Measurements from ENCODE around the gene RABEP1. TPM values are rescaled to one million over a fixed set of nuclear protein-coding genes. Genes with fewer than 3 reads are reported as not detected.

Gene RABEP1
- polyA plus RNA-seq, 1 donor from 2014 or later = 67.0 TPM

DNA sequence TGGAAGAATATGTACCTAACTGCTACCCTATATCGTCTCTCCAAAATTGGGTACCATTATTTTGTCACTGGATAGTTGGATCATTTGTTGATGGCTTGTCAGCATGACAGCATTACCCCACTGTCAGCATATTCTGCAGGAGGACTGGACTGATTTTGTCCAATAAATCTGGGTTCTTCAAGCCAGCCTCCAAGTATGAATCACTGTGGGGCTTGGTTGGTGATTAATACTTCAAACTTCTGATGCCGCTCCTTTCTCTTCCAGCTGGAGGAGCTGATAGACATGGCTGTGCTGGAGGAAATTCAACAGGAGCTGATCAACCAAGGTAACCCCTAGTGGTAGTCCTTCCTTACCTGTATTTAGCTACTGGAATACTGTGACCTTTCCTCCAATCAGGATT, 140.4 kb downstream of the RABEP1 start:
- no peaks in the 10 kb centered on the region for H3K9me2 ChIP-seq (ENCODE audit: insufficient read depth, low read length)
- H2AFZ ChIP-seq (ENCODE audit: low read depth, low read length) = no peak overlapping the region
- H3K27ac ChIP-seq (ENCODE audit: low read length) = no peak overlapping the region
- H3K79me2 ChIP-seq (replicated peaks; ENCODE audit: insufficient read depth, low read length) = peaks cover 52% of the 10 kb centered on the region
- no peak overlapping the region for H3K4me3 ChIP-seq (ENCODE audit: low read length)
- TF ChIP-seq RAD21 (conservative IDR thresholded peaks at IDR 0.05) (no peak), EZH2 (IDR thresholded peaks at IDR 0.05; ENCODE audit: borderline replicate concordance, insufficient read depth, low read length, poor library complexity, severe bottlenecking) (no peak), MXI1 (conservative IDR thresholded peaks at IDR 0.05; ENCODE audit: poor library complexity, severe bottlenecking) (no peak), EP300 (conservative IDR thresholded peaks at IDR 0.05; ENCODE audit: poor library complexity, severe bottlenecking) (no peak), SMC3 (conservative IDR thresholded peaks at IDR 0.05; ENCODE audit: poor library complexity) (no peak), POLR2AphosphoS5 (IDR thresholded peaks at IDR 0.05) (no peak)
- TF ChIP-seq, protein P1, sequence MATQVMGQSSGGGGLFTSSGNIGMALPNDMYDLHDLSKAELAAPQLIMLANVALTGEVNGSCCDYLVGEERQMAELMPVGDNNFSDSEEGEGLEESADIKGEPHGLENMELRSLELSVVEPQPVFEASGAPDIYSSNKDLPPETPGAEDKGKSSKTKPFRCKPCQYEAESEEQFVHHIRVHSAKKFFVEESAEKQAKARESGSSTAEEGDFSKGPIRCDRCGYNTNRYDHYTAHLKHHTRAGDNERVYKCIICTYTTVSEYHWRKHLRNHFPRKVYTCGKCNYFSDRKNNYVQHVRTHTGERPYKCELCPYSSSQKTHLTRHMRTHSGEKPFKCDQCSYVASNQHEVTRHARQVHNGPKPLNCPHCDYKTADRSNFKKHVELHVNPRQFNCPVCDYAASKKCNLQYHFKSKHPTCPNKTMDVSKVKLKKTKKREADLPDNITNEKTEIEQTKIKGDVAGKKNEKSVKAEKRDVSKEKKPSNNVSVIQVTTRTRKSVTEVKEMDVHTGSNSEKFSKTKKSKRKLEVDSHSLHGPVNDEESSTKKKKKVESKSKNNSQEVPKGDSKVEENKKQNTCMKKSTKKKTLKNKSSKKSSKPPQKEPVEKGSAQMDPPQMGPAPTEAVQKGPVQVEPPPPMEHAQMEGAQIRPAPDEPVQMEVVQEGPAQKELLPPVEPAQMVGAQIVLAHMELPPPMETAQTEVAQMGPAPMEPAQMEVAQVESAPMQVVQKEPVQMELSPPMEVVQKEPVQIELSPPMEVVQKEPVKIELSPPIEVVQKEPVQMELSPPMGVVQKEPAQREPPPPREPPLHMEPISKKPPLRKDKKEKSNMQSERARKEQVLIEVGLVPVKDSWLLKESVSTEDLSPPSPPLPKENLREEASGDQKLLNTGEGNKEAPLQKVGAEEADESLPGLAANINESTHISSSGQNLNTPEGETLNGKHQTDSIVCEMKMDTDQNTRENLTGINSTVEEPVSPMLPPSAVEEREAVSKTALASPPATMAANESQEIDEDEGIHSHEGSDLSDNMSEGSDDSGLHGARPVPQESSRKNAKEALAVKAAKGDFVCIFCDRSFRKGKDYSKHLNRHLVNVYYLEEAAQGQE (IDR thresholded peaks at IDR 0.05; ENCODE audit: borderline replicate concordance) = no peak
- TF ChIP-seq, protein P2, sequence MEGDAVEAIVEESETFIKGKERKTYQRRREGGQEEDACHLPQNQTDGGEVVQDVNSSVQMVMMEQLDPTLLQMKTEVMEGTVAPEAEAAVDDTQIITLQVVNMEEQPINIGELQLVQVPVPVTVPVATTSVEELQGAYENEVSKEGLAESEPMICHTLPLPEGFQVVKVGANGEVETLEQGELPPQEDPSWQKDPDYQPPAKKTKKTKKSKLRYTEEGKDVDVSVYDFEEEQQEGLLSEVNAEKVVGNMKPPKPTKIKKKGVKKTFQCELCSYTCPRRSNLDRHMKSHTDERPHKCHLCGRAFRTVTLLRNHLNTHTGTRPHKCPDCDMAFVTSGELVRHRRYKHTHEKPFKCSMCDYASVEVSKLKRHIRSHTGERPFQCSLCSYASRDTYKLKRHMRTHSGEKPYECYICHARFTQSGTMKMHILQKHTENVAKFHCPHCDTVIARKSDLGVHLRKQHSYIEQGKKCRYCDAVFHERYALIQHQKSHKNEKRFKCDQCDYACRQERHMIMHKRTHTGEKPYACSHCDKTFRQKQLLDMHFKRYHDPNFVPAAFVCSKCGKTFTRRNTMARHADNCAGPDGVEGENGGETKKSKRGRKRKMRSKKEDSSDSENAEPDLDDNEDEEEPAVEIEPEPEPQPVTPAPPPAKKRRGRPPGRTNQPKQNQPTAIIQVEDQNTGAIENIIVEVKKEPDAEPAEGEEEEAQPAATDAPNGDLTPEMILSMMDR (IDR thresholded peaks at IDR 0.05; ENCODE audit: poor library complexity, severe bottlenecking) = no peak
- H3K27me3 ChIP-seq (ENCODE audit: insufficient read depth, low read depth, low read length) = no peaks in the 10 kb centered on the region
- H4K20me1 ChIP-seq (ENCODE audit: insufficient read depth) = no peaks in the 10 kb centered on the region
- no peaks in the 10 kb centered on the region for H3K36me3 ChIP-seq (ENCODE audit: insufficient read depth, low read length)
- H3K4me2 ChIP-seq (ENCODE audit: low read length) = no peak overlapping the region
- H3F3A ChIP-seq (ENCODE audit: insufficient read depth, low read length, poor library complexity, severe bottlenecking) = no peaks in the 10 kb centered on the region
- H3K9ac ChIP-seq (ENCODE audit: low read length) = no peak overlapping the region
- no peaks in the 10 kb centered on the region for H3K9me3 ChIP-seq (ENCODE audit: low read length)

DNA sequence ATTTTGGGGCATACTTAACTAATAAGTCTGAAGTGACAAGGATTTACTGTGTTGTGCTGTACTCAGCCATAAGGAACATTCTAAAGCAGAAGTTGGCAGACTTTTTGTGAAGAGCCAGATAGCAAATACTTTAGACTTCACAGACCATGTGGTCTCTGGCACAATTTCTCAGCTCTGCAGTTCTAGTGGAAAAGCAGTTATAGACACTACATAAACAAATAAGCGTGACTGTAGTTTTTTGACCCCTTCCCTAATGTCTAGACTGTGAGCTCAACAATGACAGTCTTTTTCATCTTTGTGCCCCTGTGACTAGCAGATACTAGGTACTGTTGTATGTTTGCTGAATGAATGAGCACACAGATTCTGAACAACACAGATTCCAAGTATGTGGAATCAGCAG, 142.8 kb downstream of the RABEP1 start:
- no peaks in the 10 kb centered on the region for H3K9me3 ChIP-seq (ENCODE audit: low read length)
- peaks cover 41% of the 10 kb centered on the region for H3K79me2 ChIP-seq (replicated peaks; ENCODE audit: insufficient read depth, low read length)
- no peaks in the 10 kb centered on the region for H3K27me3 ChIP-seq (ENCODE audit: insufficient read depth, low read depth, low read length)
- no peak overlapping the region for H3K4me3 ChIP-seq (ENCODE audit: low read length)
- no peak overlapping the region for H3K4me2 ChIP-seq (ENCODE audit: low read length)
- H3K9me2 ChIP-seq (ENCODE audit: insufficient read depth, low read length) = no peaks in the 10 kb centered on the region
- H4K20me1 ChIP-seq (ENCODE audit: insufficient read depth) = no peaks in the 10 kb centered on the region
- H2AFZ ChIP-seq (ENCODE audit: low read depth, low read length) = no peak overlapping the region
- no peak overlapping the region for H3K27ac ChIP-seq (ENCODE audit: low read length)
- no peaks in the 10 kb centered on the region for H3F3A ChIP-seq (ENCODE audit: insufficient read depth, low read length, poor library complexity, severe bottlenecking)
- no peak overlapping the region for H3K9ac ChIP-seq (ENCODE audit: low read length)
- TF ChIP-seq EZH2 (IDR thresholded peaks at IDR 0.05; ENCODE audit: borderline replicate concordance, insufficient read depth, low read length, poor library complexity, severe bottlenecking) = no peak
- no peak for TF ChIP-seq SMC3 (conservative IDR thresholded peaks at IDR 0.05; ENCODE audit: poor library complexity)
- TF ChIP-seq POLR2AphosphoS5 (IDR thresholded peaks at IDR 0.05) = no peak
- TF ChIP-seq MXI1 (conservative IDR thresholded peaks at IDR 0.05; ENCODE audit: poor library complexity, severe bottlenecking) = no peak
- no peak for TF ChIP-seq EP300 (conservative IDR thresholded peaks at IDR 0.05; ENCODE audit: poor library complexity, severe bottlenecking)
- TF ChIP-seq, protein P2 (IDR thresholded peaks at IDR 0.05; ENCODE audit: poor library complexity, severe bottlenecking) = no peak
- no peak for TF ChIP-seq TAF1 (IDR thresholded peaks at IDR 0.05; ENCODE audit: low read depth)
- TF ChIP-seq RAD21 (conservative IDR thresholded peaks at IDR 0.05) = no peak
- TF ChIP-seq, protein P1 (IDR thresholded peaks at IDR 0.05; ENCODE audit: borderline replicate concordance) = no peak
- H3K36me3 ChIP-seq (ENCODE audit: insufficient read depth, low read length) = peaks cover 5% of the 10 kb centered on the region
